Jurkat, Clone E6-1 (cell line): Measurements from ENCODE around the gene BMP7.
"Not testable (repeated sequence)": the region's sequence is repeated elsewhere in the genome, so short reads cannot be mapped to it uniquely, and the experiment has no call there.

Source experiments
- DNase-seq: peaks from one replicate; pipeline ENCODE4 v3.0.0-alpha.2; 2011; ENCODE audit warnings: low read depth, low spot score
- H3K4me3 ChIP-seq: 2 replicates; pipeline ENCODE4 v1.5.1; 2011; ENCODE audit warnings: mild to moderate bottlenecking, low read length, control low read depth, moderate library complexity

BMP7 gene

DNA sequence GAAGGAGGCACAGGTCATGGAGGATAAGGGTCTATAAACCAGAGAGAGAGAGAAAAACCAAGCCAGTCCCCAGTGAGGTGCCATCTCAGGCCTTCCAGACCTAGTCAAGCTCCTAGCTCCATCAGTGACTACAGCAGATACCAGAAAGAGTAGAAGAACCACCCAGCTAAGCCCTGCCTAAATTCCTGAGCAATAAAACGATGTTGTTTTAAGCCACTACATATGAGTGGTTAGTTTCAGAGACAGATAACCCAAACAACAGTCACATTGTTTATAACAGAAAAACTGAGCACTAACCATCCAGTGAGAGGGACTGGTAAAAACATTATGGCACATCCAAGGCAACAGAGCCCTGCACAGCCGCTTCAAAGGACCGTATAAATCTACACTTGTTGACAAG, 59.2 kb downstream of the BMP7 start:
- no peak overlapping the region for H3K4me3 ChIP-seq
- no peak for DNase-seq

DNA sequence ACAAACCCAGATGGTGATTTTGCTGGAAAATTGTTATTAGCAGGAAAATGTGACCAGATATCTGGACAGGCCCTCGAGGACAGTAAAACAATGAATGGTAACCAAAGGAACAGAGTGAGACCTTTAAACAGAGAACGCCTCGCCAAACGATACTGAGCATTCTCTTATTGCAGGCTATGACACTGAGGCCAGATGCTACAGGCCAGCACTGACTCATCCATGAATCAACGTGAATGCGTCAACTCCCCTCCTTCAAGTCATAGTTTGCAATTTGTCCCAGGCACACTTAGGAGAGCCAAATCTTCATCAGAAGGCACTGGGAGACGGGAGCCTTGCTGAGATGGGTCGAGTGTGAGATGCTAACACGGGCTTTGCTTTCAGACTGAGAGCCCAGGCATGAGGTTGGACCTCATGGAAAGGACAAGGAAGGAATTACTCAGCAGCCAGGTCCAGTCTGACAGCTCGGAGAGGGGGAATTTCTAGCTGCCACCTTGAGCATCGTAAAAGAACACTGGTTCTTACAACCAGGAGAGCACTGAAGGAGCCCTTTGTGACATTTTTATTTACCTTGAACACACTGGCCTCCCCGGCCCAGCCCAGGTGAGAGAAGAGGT, 60.7 kb downstream of the BMP7 start:
- no peak for DNase-seq
- H3K4me3 ChIP-seq: no peak overlapping the region

DNA sequence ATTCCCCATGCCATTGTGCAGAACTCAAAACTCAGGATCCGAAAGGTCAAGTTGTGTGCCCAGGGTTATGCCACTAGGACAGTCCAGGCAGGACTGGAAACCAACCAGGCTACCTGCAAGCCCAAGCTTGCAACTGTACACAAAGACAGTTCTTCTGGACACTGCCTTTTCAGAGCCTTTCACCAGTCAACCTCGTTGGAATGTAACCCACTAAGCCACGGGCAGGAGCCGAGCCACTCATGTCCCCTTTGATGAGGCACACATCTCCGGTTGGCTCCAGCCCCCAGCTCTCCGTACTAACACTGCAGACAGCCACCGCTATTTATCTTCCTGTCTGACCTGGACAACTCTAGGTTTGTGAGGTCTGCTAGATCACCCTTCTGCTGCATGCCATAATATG, 62.5 kb downstream of the BMP7 start:
- DNase-seq: no peak
- H3K4me3 ChIP-seq: no peak overlapping the region

DNA sequence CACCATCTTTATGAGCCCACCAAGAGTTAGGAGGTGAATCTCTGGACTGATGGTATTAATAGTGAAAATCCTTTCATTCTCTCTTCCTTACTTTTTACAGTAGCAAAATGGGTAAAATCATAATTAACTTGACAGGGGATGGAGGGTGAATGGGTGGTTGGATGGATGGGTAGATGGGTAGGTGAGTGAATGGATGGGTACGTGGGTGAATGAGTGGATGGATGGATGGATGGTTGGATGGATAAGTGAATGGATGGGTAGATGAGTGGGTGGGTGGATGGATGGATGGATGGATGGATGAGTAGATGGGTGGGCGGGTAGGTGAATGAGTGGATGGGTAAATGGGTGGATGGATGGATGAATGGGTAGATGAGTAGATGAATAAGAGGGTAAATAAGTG, 63.2 kb downstream of the BMP7 start:
- no peak for DNase-seq
- H3K4me3 ChIP-seq: no peak overlapping the region

DNA sequence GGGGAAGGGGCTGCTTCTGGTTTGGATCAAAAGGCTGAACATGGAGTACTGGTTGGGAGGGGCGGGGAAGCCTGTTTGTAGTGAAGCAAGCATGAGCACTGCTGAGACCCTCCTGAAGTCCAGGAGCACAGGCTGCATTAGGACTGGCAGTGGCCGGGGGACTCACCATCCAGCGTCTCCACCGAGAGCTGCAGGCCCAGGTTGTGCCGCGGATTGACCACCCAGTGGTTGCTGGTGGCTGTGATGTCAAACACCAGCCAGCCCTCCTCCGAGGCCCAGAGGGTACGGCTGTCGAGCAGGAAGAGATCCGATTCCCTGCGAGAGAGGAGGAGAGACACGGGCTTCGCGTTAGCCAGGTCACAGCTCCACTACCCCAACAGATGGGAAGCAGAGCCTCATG, 64.1 kb downstream of the BMP7 start:
- no peak overlapping the region for H3K4me3 ChIP-seq
- DNase-seq: no peak

DNA sequence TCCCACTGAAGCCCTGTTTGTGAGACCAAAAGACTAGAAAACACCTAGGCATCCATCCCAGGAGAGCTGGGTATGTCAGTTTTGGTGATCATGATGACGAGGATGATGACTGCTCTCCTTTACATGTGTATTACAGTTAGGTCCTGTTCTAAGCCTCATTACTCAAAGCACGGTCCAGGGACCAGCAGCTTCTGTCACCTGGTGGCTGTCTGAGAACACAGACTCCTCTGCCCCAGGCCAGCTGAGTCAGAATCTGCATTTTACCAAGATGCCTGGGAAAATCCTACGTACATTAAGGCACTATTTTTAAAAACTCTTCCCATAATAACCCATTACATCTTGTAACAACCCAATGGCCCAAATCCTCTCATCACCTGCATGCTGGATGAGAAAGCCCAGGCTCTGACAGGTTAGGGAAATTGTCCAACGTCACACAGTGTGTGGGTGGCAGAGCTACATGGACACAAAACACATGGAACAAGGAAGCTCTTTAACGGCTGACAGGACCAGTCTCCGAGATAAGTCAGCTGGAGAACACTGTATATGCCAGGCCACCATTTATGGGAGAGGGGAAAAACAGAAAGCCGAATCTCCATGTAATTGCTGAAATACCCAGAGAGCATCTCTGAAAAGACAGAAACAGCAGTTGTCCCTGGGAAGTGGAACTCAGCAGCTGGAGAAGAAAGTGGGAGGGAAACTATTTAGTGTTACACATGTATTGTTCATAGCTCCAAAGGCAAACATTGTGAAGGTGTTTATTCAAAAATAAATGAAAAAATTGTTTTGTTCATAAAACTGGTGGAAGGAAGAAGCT, 65.4 kb downstream of the BMP7 start:
- H3K4me3 ChIP-seq: no peak overlapping the region
- no peak for DNase-seq

DNA sequence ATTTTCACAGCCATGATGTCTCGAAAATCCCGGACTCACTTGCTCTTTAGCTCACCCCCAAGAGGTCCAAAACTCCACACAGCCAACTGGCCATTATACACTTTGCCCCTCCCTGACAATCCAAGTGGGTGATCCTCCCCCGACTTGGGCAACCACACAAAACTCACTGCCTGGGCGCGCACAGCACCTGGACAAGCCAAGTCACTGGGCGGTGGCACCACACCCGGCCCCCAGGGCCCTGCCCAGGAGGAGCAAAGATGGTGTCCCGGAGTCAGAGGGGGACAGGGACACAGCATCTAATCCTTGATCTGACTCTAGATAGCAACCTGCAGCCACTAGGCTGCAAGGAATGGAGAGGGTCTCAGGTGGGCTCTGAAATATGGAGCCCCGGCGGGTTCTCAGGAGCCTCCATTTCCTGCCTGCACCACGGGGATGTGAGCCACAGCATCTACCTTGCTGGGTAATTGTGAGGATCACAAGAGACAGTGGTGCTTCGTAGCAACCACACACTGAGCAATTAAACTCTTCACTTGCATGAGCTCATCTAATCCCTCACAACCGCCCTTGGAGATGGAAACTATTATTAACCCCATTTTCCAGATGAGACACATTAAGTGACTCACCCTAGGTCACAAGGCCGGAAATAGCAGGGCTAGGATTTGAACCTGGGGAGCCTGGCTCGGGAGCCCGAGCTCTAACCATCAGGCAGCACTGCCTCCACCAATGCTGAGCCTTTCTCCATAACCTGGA, 66.6 kb downstream of the BMP7 start:
- DNase-seq: no peak
- H3K4me3 ChIP-seq: no peak overlapping the region

DNA sequence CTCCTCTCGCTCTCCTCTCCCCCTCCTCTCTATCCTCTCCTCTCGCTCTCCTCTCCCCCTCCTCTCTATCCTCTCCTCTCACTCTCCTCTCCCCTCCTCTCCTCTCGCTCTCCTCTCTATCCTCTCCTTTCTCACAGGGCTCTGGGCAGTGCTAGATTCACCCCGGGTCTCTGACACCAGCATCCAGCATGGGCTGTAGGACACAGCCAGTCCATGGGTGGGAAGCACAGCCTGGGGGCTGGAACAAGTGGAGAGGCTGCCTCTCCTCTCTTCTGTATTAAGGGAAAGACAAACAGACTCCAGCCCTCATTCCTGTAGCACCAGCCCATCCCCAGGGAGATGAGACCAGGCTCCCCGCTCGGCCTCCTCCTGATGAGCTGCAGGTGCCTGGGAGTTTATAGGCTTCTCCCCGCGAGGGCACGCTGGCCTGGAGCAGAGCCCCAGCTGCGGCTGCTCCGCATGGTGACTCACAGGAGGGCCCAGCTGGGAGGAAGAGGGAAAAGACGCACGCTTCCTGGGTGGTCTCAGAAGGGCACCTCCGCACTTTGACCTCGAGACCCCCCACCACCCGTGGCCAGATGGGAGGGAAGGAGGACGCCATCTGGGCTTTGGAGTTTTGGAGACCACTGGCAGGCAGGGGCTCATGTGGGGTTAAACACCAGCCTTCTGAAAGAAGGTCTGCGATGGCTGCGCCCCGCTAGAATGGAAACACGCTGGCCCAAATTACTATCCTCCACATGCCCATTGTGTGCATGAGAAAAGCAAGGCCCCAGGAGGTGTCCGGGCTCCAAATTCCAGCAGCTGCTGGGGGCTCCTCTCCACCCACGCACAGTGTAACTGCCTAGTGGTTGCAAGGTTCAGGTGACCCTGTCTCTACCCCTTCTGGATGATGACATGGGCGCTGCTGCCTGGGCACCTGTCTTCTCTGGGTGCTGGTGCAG, 68.0 kb downstream of the BMP7 start:
- no peak overlapping the region for H3K4me3 ChIP-seq
- no peak for DNase-seq

DNA sequence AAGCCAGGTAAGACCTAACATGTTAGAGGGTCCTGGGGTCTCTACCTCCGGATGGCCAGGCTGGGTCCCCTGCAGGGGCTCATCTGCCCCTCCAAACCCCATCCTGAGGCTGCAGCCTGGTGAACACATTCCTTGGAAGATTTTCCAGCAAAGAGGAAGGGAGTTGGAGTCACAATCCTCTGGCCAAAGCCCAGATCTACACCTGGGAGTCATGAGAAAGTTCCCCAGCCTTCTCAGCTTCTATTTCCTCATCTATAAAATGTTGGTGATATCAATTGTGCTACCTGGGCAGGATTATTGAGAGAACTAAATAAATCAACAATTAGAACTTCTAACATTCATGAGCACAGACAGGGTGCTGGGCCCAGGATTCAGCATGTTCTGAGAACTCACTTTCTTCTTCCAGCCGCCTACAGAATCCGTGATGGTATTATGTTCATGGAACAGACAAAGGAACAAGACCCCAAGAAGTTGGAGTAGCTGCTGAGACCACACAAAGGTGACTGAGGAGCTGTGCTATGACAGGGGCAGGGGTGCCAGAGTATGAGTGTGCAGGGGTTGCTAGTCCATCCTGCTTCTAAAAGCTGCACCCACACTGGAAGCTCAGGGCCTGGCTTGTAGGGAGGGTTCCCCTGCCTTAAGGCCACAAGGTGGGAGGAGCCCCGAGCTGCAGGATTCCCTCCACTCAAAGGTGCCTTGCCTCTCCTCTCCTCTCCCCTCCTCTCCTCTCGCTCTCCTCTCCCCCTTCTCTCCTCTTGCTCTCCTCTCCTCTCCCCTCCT, 68.9 kb downstream of the BMP7 start:
- DNase-seq: no peak
- H3K4me3 ChIP-seq: no peak overlapping the region

DNA sequence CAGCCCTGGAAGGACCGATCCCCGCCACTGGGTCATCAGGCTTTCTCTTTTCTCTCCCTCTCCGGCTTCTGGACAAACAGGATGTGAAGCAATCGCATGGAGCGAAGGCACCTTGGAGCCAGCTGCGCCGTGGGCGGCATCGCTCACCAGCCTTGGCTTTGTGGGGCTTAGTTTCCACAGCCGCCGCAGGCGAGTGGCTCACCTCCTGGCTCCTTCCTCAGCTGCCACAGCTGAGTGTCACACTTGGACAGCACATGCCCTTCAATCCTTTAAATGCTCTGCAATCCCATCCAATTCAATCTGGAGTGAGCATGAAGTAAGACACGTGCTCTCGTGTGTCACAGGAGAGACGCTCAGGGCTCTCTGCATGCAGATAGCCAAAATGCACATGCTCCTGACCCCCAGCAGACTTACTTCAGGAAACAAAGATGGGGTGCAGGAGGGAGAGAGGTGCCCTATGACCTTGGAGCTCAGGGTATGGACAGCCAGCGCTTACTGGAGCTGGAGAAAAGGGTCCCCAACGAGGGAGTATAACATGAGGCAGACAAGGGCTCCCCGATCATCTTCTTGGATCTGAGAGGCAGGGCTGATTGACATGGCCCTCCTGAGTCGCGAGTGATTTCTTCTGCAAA, 70.9 kb downstream of the BMP7 start:
- no peak for DNase-seq
- H3K4me3 ChIP-seq: no peak overlapping the region

DNA sequence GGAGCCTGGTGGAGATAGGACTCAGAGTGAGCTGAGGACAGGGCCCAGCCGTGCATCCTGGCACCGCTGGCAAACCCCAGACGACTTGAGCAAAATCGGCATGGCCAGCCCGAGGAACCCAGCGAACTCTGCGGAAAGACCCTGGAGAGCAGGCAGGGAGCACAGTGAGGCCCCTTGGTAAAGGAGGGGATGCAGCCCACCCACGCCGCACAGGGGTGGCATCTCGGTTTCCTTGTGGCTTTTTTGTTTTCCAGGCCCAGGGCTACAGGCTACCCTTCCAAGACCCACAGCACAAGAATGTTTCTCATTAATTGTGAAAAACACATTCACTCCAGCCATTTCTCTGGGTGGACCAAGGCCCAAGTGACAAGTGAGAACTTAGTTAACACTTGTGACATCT, 71.4 kb downstream of the BMP7 start:
- no peak for DNase-seq
- no peak overlapping the region for H3K4me3 ChIP-seq

DNA sequence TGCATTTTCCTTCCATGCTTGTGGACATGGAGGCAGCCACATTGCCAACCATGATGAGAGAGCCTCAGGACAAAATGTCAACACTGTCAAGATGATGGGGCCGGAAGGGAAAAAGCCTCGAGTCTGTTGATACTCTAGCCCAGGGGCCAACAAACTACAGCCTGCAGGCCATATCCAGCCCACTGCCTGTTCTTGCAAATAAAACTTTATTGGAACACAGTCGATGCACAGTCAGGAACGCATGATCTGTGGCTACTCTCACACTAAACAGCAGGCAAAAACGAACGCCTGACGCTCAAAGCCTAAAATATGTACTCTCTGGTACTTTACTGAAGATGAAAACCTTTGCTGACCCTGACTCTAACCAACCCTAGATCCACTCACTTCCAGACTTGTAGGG, 72.3 kb downstream of the BMP7 start:
- no peak for DNase-seq
- H3K4me3 ChIP-seq: no peak overlapping the region

DNA sequence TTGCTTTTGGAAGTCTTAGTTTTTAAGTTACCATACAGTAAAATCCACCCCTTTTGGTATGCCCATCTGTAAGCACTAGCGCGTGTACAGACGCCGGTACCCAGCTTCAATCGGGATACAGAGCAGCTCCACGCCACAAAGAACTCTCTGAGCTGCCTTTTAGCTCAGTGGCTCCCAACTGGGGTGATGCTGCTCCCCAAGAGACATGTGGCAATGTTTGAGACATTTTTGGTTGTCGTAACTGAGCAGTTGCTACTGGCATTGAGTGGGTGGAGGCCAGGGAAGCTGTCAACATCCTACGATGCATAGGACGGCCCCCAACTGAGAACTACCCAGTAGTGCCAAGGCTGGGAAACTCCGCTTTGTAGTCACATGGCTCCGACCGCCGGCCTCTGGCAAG, 73.3 kb downstream of the BMP7 start:
- DNase-seq: no peak
- no peak overlapping the region for H3K4me3 ChIP-seq

DNA sequence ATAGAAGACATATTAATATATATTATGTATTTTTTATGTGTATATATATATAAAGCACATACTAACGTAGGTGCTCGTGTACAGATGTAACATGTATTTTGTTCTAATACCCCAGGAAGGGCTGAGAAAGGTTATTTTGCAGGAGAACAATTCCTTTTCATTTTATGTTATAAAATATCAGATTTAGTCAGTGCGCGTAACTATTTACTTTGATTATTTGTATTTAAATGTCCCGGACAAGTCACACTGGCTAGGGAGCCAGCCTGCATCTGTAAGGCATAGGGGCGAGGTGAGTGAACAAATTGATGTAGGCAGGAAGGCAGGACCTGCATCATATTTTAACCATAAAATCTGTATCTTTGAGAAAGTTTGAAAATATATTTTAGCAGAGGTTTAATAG, 74.1 kb downstream of the BMP7 start:
- DNase-seq: no peak
- no peak overlapping the region for H3K4me3 ChIP-seq

DNA sequence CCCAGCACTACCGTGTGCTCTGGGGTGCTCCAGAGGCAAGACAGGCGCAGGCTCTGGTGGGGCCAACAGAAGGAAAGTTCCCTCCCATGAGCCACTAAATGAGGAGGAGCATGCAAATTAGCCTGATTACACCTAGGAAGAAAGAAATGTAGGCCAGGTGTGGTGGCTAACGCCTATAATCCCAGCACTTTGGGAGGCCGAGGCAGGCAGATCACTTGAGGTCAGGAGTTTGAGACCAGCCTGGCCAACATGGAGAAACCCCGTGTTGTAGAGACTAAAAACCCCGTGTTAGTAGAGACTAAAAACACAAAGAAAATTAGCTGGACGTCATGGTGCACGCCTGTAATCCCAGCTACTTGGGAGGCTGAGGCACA, 75.2 kb downstream of the BMP7 start:
- H3K4me3 ChIP-seq, DNase-seq: not testable (repeated sequence)

DNA sequence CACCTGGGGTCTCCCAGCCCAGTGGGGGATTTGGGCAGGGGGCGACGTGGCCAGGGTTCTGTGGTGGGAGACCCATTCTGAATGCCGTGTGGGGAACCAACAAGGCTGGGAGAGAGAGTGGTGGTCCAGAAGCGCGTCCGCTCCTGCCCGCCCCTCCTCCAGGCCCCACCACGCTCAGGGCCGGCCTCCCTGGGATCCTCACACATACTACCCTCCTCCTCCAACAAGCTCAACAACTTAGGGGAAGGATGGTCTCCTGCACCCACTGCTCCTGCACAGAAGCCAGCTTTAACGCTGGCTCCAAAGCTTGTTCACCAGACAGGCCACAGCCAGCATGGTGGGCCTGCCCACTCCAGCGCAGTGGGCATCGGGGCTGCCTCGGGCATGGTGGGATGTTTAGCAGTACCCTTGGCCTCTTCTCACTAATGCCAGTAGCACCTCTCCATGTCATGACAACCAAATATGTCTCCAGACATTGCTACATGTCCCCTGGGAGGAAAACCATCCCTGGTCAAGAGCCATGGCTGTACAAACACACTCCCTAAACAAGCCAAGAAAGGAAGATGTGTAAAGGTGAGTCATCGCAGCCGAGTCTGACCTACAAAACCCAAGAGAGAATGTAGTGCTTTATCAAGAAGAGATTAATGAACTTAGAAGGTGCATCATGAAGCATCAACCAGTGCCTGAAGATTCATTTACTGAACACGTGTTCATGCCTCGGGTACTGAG, 75.7 kb downstream of the BMP7 start:
- DNase-seq: no peak
- H3K4me3 ChIP-seq: no peak overlapping the region

DNA sequence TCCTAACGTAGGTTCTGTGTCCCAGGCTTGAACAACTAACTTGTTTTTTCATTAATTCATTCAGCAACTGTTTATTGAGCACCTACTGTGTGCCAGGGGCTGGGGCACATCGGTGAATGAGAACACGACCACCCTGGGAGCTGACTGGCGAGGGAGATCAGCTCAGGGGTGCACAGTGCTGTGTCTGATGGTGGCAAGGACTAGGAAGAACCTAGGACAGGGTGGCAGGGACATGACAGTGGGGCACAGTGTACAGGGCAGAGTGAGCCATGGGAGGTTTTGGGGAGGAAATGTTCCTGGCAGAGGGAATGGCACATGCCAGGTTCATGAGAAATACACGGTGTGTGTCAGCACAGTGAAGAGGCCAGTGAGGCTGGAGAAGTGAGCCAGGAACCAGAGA, 76.7 kb downstream of the BMP7 start:
- no peak overlapping the region for H3K4me3 ChIP-seq
- DNase-seq: no peak
